ENCODE results near the gene SF3B1.
"Not testable (repeated sequence)": the region's sequence is repeated elsewhere in the genome, so short reads cannot be mapped to it uniquely, and the experiment has no call there.

Gene SF3B1

GRCh38 chr2:197354169-197354558 lies 80.7 kb downstream of the SF3B1 start:
- TF ChIP-seq, protein P1, sequence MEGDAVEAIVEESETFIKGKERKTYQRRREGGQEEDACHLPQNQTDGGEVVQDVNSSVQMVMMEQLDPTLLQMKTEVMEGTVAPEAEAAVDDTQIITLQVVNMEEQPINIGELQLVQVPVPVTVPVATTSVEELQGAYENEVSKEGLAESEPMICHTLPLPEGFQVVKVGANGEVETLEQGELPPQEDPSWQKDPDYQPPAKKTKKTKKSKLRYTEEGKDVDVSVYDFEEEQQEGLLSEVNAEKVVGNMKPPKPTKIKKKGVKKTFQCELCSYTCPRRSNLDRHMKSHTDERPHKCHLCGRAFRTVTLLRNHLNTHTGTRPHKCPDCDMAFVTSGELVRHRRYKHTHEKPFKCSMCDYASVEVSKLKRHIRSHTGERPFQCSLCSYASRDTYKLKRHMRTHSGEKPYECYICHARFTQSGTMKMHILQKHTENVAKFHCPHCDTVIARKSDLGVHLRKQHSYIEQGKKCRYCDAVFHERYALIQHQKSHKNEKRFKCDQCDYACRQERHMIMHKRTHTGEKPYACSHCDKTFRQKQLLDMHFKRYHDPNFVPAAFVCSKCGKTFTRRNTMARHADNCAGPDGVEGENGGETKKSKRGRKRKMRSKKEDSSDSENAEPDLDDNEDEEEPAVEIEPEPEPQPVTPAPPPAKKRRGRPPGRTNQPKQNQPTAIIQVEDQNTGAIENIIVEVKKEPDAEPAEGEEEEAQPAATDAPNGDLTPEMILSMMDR (IDR thresholded peaks at IDR 0.05; ENCODE audit: low read depth, low read length, missing control alignments): no peak
- H3K4me3 ChIP-seq (ENCODE audit: low read depth, low read length): no peak overlapping the region
- DNase-seq (ENCODE audit: low read depth): no peak

GRCh38 chr2:197353393-197354168 lies 81.2 kb downstream of the SF3B1 start:
- no peak overlapping the region for H3K4me3 ChIP-seq (ENCODE audit: low read depth, low read length)
- DNase-seq (ENCODE audit: low read depth): no peak
- TF ChIP-seq, protein P1 (IDR thresholded peaks at IDR 0.05; ENCODE audit: low read depth, low read length, missing control alignments): no peak

DNA sequence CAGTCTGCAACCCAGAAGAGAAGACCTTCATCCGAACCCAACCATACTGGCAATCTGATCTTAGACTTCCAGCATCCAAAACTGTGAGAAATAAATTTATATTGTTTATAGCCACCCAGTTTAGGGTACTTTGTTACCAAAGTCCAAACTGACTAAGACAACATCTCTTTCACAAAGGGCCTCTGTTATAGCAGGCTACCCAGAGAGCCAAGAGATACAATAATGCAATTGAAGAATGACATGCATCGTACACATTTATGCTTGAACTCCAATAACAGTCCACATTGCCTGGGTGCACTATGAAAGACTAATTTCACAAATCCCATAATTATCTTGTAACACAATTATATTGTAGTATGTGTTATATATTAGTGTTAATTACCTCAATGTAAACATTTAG lies 85.1 kb downstream of the SF3B1 start:
- no peak overlapping the region for H3K4me3 ChIP-seq (ENCODE audit: low read depth, low read length)
- DNase-seq (ENCODE audit: low read depth): no peak
- TF ChIP-seq, protein P1 (IDR thresholded peaks at IDR 0.05; ENCODE audit: low read depth, low read length, missing control alignments): no peak

DNA sequence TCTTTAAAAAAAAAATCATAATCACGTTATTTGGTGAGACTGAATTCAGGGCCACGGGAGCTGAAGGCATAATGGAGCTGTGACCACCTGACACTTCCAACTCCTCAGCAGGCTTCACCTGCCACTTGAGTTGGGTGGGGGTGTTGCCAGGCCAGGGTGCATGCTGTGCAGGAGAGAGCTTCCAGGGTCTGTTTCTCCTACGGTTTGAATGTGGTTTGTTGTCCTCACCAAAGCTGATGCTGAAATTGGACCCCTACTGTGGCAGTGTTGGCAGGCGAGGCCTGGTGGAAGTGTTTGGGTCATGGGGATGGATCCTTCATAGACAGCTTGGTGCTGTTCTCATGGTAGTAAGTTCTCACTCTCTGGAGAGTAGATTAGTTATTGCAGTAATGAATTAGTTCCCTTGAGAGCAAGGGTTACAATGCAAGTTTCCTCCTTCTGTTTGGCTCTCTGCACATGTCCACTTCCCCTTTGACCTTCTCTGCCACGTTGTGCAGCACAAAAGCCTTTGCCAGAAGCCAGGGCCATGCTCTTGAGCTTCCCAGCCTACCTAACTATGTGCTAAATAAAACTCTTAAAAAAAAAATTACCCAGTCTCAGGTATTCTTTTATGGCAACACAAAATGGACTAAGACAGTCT lies 86.0 kb downstream of the SF3B1 start:
- H3K4me3 ChIP-seq (ENCODE audit: low read depth, low read length): no peak overlapping the region
- no peak for DNase-seq (ENCODE audit: low read depth)
- TF ChIP-seq, protein P1 (IDR thresholded peaks at IDR 0.05; ENCODE audit: low read depth, low read length, missing control alignments): no peak

GRCh38 chr2:197345846-197346370 lies 88.9 kb downstream of the SF3B1 start:
- TF ChIP-seq, protein P1 (IDR thresholded peaks at IDR 0.05; ENCODE audit: low read depth, low read length, missing control alignments): no peak
- no peak overlapping the region for H3K4me3 ChIP-seq (ENCODE audit: low read depth, low read length)
- no peak for DNase-seq (ENCODE audit: low read depth)

- not testable (repeated sequence) for DNase-seq (ENCODE audit: low read depth); H3K4me3 ChIP-seq (ENCODE audit: low read depth, low read length)
Observed at GRCh38 chr2:197343968-197344367, 90.9 kb downstream of the SF3B1 start.

DNA sequence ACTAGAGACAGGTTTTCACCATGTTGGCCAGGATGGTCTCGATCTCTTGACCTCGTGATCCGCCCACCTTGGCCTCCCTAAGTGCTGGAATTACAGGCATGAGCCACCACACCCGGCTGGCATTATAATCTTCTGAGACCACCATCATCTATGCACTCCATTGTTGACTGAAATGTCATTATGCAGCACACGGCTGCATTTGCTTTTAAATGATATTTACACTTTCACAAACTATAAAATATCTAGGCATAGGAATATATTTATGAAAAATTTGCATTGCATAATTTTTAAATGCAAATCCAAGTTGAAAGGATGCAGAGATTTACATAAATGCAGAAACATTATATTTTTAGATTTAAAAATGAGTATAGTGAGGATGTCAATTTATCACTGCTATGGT lies 94.2 kb downstream of the SF3B1 start:
- TF ChIP-seq, protein P1 (IDR thresholded peaks at IDR 0.05; ENCODE audit: low read depth, low read length, missing control alignments): no peak
- DNase-seq (ENCODE audit: low read depth): no peak
- H3K4me3 ChIP-seq (ENCODE audit: low read depth, low read length): no peak overlapping the region

Measured in GM12864 (cell line).